K562 (cell line): Measurements from ENCODE around the gene INPP5D. TPM values are rescaled to one million over a fixed set of nuclear protein-coding genes. Genes with fewer than 3 reads are reported as not detected.

Experiments used
- ARID3B ChIP-seq: fragments of 250-450 bp; sonication (Bioruptor Pico); IDR thresholded peaks from 2 replicates; pipeline ENCODE4 v1.4.0; 2020; ENCODE audit warnings: borderline replicate concordance
- MAFK ChIP-seq: IDR thresholded peaks from 2 replicates; pipeline ENCODE4 v1.6.1; 2011; ENCODE audit warnings: low read length, improper control_type of control experiment
- SNIP1 ChIP-seq: fragments of 450-650 bp; IDR thresholded peaks from 2 replicates; pipeline ENCODE4 v1.7.1; 2017; ENCODE audit warnings: low read depth, mild to moderate bottlenecking
- ZNF407 ChIP-seq: fragments of 450-650 bp; IDR thresholded peaks from 2 replicates; pipeline ENCODE4 v1.6.1; 2016; ENCODE audit warnings: low read depth
- ZNF408 ChIP-seq: fragments of 250-450 bp; sonication (Bioruptor Pico); IDR thresholded peaks from 2 replicates; pipeline ENCODE4 v1.4.0; 2020; ENCODE audit warnings: low read depth, mild to moderate bottlenecking, moderate library complexity
- ZNF76 ChIP-seq: fragments of 250-450 bp; sonication (Bioruptor Pico); IDR thresholded peaks from 2 replicates; pipeline ENCODE4 v1.4.0; 2020; ENCODE audit warnings: mild to moderate bottlenecking, moderate library complexity, borderline replicate concordance
- polyA plus RNA-seq, 8 experiments: library from polyadenylated mRNA; depleted of rRNA in 4 of 8; stranded (reverse) in 5 of 8; unstranded in 3 of 8; fragments of >200 nt; fragmentation: Nextera tagmentation in 2 of 8; fragmentation: Illumina TruSeq in 1 of 8; extraction: Ambion mirVana in 2 of 8; extraction: Trizol in 1 of 8; gene quantifications; 2 replicates each; pipeline versions ENCODE4 v1.2.1 to v1.2.3, GENCODE V29; 2011 to 2014; ENCODE audit warnings: inconsistent platforms in 1 of 8, missing spikeins in 1 of 8
- total RNA-seq, 7 experiments: library from RNA; depleted of rRNA in 6 of 7; stranded (reverse); fragments of >200 nt in 6 of 7; fragmentation: Illumina TruSeq in 2 of 7; extraction: Trizol in 2 of 7; gene quantifications; 2 replicates each; pipeline versions ENCODE4 v1.2.1 to v1.2.3, GENCODE V29; 2011 to 2021; ENCODE audit warnings: low replicate concordance in 1 of 7

INPP5D gene
- total and polyA plus RNA-seq, 9 of the 15 experiments (the other 6 are each of a cell fraction or from before 2014, with no cell fraction given): 0.55 to 6.2 (median 2.2) TPM

DNA sequence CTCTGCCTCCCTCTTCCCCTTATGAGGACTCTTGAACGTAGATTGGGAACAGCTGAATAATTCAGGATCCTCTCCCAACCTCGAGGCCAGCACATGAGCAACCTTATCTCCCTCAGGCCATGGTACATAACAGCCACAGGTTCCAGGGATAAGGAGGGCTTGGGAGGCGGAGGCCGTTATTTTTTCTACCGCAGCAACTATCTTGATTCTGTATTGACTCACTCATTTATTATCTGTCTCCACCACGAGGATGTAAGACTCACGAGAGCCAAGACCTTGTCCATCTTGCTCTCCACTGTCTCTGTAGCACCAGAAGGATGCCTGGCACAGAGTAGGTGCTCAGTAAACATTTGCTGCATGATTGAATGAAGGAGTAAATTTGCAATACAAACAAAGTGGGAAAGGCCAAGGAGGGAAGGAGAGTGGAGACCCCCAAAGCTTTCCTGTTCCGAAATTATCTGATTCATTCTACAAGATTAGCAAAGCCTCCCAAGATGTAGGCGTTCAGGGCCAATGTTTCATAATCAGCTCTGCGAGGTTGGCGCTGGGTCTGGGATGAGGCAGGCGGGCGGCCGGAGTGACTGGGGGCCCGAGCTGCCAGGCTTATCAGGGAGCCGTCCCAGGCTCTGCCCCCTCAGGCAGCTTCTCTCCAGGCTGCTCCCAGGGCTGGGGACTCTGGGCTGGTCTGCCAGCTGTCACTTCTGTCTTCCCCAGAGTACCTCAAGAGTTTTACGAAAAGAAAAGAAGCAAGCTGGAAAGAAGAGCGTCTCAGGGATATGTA, 31.6 kb downstream of the INPP5D start (continued):
- TF ChIP-seq ZNF407 (no peak), MAFK (0 out of 2 replicates have a peak, but pooled peaks have one; percentile 16), ZNF76 (no peak), ARID3B (CRISPR knock-in tag) (no peak), SNIP1 (no peak), ZNF408 (no peak)
